Umbilical cord (tissue), 2 donors: ENCODE results near the gene HSF4. TPM values are rescaled to one million over a fixed set of nuclear protein-coding genes. Genes with fewer than 3 reads are reported as not detected.
A peak's percentile ranks its signal among the peaks of the same experiment; 100 is the strongest.

ENCODE experiments used
- DNase-seq: peaks from one replicate; pipeline ENCODE4 v3.0.0-alpha.2; 2015; ENCODE audit warnings: low spot score
- total RNA-seq: library from RNA; depleted of rRNA; stranded (reverse); fragments of >200 nt; gene quantifications from one replicate; pipeline ENCODE4 v1.2.3, GENCODE V29; 2014; ENCODE audit warnings: low replicate concordance; ENCODE audit not compliant: insufficient read depth

HSF4 gene
- total RNA-seq, 1 donor from 2014 or later, result 17.3 TPM

GRCh38 chr16:67184995-67185650, 20.6 kb downstream of the HSF4 start:
- peak; percentile 88 for DNase-seq

- DNase-seq, result no peak
Observed at GRCh38 chr16:67185651-67186134, 21.1 kb downstream of the HSF4 start.

GRCh38 chr16:67186550-67186950, 22.0 kb downstream of the HSF4 start:
- DNase-seq, result no peak

GRCh38 chr16:67187175-67187890, 22.8 kb downstream of the HSF4 start:
- DNase-seq, result no peak

GRCh38 chr16:67188323-67188722, 23.8 kb downstream of the HSF4 start:
- DNase-seq, result no peak

- no peak for DNase-seq
Observed at GRCh38 chr16:67188798-67189197, 24.3 kb downstream of the HSF4 start.

GRCh38 chr16:67190041-67190440, 25.5 kb downstream of the HSF4 start, which contains the start of gene EXOC3L1:
TSS of gene EXOC3L1 (minus strand) at chr16:67190136. CDS start at chr16:67189676, 460 bp downstream.
- no peak for DNase-seq

GRCh38 chr16:67190448-67191399, 26.2 kb downstream of the HSF4 start:
- no peak for DNase-seq

- no peak for DNase-seq
Observed at GRCh38 chr16:67191411-67191994, 27.0 kb downstream of the HSF4 start.

- peak; percentile 90 for DNase-seq
Observed at GRCh38 chr16:67191995-67192681, 27.6 kb downstream of the HSF4 start, which contains the start of gene E2F4. TSS of gene E2F4 (plus strand) at chr16:67192155. CDS start at chr16:67192228, 73 bp downstream.

- no peak for DNase-seq
Observed at GRCh38 chr16:67192781-67193361, 28.3 kb downstream of the HSF4 start.

- no peak for DNase-seq
Observed at GRCh38 chr16:67193536-67193935, 29.0 kb downstream of the HSF4 start.

GRCh38 chr16:67194260-67194659, 29.7 kb downstream of the HSF4 start:
- DNase-seq, result no peak

- DNase-seq, result no peak
Observed at GRCh38 chr16:67195676-67196075, 31.1 kb downstream of the HSF4 start.

- DNase-seq, result no peak
Observed at GRCh38 chr16:67196881-67197280, 32.3 kb downstream of the HSF4 start.

GRCh38 chr16:67197704-67198103, 33.2 kb downstream of the HSF4 start:
- DNase-seq, result no peak

- DNase-seq, result no peak
Observed at GRCh38 chr16:67198238-67198734, 33.7 kb downstream of the HSF4 start.

GRCh38 chr16:67199011-67199807, 34.7 kb downstream of the HSF4 start, which contains the start of gene ELMO3:
TSS of gene ELMO3 (plus strand) at chr16:67199131. CDS start at chr16:67199327, 196 bp downstream.
- no peak for DNase-seq

- no peak for DNase-seq
Observed at GRCh38 chr16:67199808-67200198, 35.3 kb downstream of the HSF4 start.
